ENCODE measurements around the gene UTP25.

DNA sequence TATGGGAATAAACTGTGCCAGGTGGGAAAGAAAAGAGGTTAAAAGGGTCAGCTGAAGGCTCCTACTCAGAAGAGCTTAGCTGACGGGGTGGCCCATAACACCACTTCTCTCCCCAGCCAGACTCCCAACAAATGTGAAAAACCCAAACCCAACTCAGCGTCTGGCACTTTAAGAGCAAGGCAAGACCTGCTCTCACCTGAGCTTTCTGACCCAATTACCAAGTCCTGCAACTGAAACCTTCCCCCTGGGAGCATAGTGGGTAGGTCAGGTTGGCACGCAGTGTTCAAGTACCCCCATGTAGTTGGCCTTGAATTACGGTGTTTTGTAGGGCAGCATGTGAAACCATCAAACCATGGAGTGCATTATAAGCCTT lies 25.0 kb upstream of the UTP25 start:
- TF ChIP-seq, protein P1, sequence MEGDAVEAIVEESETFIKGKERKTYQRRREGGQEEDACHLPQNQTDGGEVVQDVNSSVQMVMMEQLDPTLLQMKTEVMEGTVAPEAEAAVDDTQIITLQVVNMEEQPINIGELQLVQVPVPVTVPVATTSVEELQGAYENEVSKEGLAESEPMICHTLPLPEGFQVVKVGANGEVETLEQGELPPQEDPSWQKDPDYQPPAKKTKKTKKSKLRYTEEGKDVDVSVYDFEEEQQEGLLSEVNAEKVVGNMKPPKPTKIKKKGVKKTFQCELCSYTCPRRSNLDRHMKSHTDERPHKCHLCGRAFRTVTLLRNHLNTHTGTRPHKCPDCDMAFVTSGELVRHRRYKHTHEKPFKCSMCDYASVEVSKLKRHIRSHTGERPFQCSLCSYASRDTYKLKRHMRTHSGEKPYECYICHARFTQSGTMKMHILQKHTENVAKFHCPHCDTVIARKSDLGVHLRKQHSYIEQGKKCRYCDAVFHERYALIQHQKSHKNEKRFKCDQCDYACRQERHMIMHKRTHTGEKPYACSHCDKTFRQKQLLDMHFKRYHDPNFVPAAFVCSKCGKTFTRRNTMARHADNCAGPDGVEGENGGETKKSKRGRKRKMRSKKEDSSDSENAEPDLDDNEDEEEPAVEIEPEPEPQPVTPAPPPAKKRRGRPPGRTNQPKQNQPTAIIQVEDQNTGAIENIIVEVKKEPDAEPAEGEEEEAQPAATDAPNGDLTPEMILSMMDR (IDR thresholded peaks at IDR 0.05) = no peak
- TF ChIP-seq POLR2A (IDR thresholded peaks at IDR 0.05) = no peak
